H1 (cell line): ENCODE data around the gene PRSS38. TPM values are rescaled to one million over a fixed set of nuclear protein-coding genes. Genes with fewer than 3 reads are reported as not detected.

ENCODE experiments used
- CTCF ChIA-PET: fragments of 300-600 bp; sonication (Branson Sonifier 250); formaldehyde crosslinking; loops from one replicate; lab custom pipeline; 2021; ENCODE audit not compliant: partially characterized antibody; lab: Charles Lee
- POLR2A ChIA-PET: fragments of 300-600 bp; sonication (Branson Sonifier 250); formaldehyde crosslinking; loops from one replicate; lab custom pipeline; 2021; ENCODE audit warnings: inconsistent platforms; ENCODE audit not compliant: partially characterized antibody; lab: Charles Lee
- DNase-seq, 2 experiments: peaks; one replicate each; pipeline versions ENCODE4 v3.0.0 to v3.0.0-alpha.2; 2010 to 2022; ENCODE audit warnings: low spot score in 2 of 2, low read depth in 1 of 2, mixed read lengths in 1 of 2
- FAIRE-seq: peaks from 2 replicates; lab custom pipeline; 2011; peaks lifted over from hg19 to GRCh38; lab: Jason Lieb, UNC
- H2AFZ ChIP-seq: 2 replicates; pipeline ENCODE4 v1.8.1; 2012; ENCODE audit warnings: low read length, inconsistent platforms
- H2AK5ac ChIP-seq: 2 replicates; pipeline ENCODE4 v1.6.1; 2013; ENCODE audit warnings: low read depth, low read length
- H2BK120ac ChIP-seq: replicated peaks from 2 replicates; pipeline ENCODE3; 2013; ENCODE audit warnings: low read depth, low read length, inconsistent platforms
- H2BK12ac ChIP-seq: 2 replicates; pipeline ENCODE4 v1.6.1; 2013; ENCODE audit warnings: low read depth, low read length
- H2BK15ac ChIP-seq: 2 replicates; pipeline ENCODE4 v1.6.1; 2013; ENCODE audit warnings: low read length
- H2BK20ac ChIP-seq: 2 replicates; pipeline ENCODE4 v1.6.1; 2013; ENCODE audit warnings: low read length
- H2BK5ac ChIP-seq: 2 replicates; pipeline ENCODE4 v1.6.1; 2013; ENCODE audit warnings: low read depth, low read length
- H3K14ac ChIP-seq: 2 replicates; pipeline ENCODE4 v1.6.1; 2013; ENCODE audit warnings: inconsistent platforms; ENCODE audit not compliant: insufficient read length
- H3K18ac ChIP-seq: 2 replicates; pipeline ENCODE4 v1.6.1; 2013; ENCODE audit warnings: low read length; ENCODE audit errors: extremely low read depth
- H3K23ac ChIP-seq: 2 replicates; pipeline ENCODE4 v1.6.1; 2013; ENCODE audit warnings: inconsistent platforms; ENCODE audit not compliant: insufficient read length
- H3K23me2 ChIP-seq: 2 replicates; pipeline ENCODE4 v1.6.1; 2013; ENCODE audit warnings: low read depth, low read length
- H3K27ac ChIP-seq: 2 replicates; pipeline ENCODE4 v1.6.1; 2011; ENCODE audit warnings: low read depth, low read length, inconsistent platforms
- H3K27me3 ChIP-seq, 4 experiments: replicated peaks in 1 of 4; 1 replicate in 1 of 4; 2 replicates in 3 of 4; pipeline versions ENCODE4 v1.6.1 to v1.8.1; 2011 to 2013; ENCODE audit warnings: low read length in 3 of 4, mild to moderate bottlenecking in 3 of 4, inconsistent platforms in 2 of 4, mixed read lengths in 2 of 4, moderate library complexity in 1 of 4; ENCODE audit not compliant: control insufficient read depth in 3 of 4, insufficient read depth in 3 of 4; ENCODE audit errors: extremely low read depth in 1 of 4
- H3K36me3 ChIP-seq, 4 experiments: 2 replicates each; pipeline versions ENCODE4 v1.6.1 to v1.8.1; 2011 to 2013; ENCODE audit warnings: mild to moderate bottlenecking in 4 of 4, low read length in 3 of 4, moderate library complexity in 2 of 4, control low read depth in 1 of 4, inconsistent platforms in 1 of 4; ENCODE audit not compliant: insufficient read depth in 4 of 4, control insufficient read depth in 2 of 4
- H3K4ac ChIP-seq: replicated peaks from 2 replicates; pipeline ENCODE3; 2013; ENCODE audit warnings: low read length, low read depth, mixed read lengths, inconsistent platforms; ENCODE audit not compliant: insufficient read length
- H3K4me1 ChIP-seq, 4 experiments: replicated peaks in 1 of 4; 1 replicate in 1 of 4; 2 replicates in 3 of 4; pipeline versions ENCODE4 v1.6.1 to v1.8.1; 2011 to 2013; ENCODE audit warnings: low read length in 3 of 4, inconsistent platforms in 2 of 4, mixed read lengths in 1 of 4; ENCODE audit not compliant: insufficient read depth in 4 of 4, control insufficient read depth in 3 of 4
- H3K4me2 ChIP-seq, 2 experiments: 2 replicates each; pipeline versions ENCODE4 v1.6.1 to v1.8.1; 2011 to 2013; ENCODE audit warnings: low read depth in 2 of 2, low read length in 2 of 2, control low read depth in 1 of 2, inconsistent platforms in 1 of 2, mild to moderate bottlenecking in 1 of 2; ENCODE audit not compliant: insufficient read depth in 1 of 2
- H3K4me3 ChIP-seq, 4 experiments: fragments of 200-600, 300-600 bp in 1 of 4; sonication (generic), shearing (Covaris generic), sonication (Bioruptor Twin) in 1 of 4; 2 replicates each; pipeline versions ENCODE4 v1.5.1 to v1.8.1; 2011 to 2016; ENCODE audit warnings: low read length in 4 of 4, low read depth in 3 of 4, control low read depth in 2 of 4, inconsistent platforms in 2 of 4, mild to moderate bottlenecking in 2 of 4, mixed read lengths in 1 of 4, moderate library complexity in 1 of 4; ENCODE audit not compliant: insufficient read depth in 2 of 4; ENCODE audit errors: extremely low read depth in 1 of 4
- H3K56ac ChIP-seq: replicated peaks from 2 replicates; pipeline ENCODE3; 2013; ENCODE audit warnings: low read depth, mild to moderate bottlenecking, mixed read lengths, low read length, inconsistent platforms; ENCODE audit not compliant: insufficient read length
- H3K79me1 ChIP-seq: 2 replicates; pipeline ENCODE4 v1.6.1; 2013; ENCODE audit warnings: low read depth, low read length, control low read depth
- H3K79me2 ChIP-seq, 2 experiments: 2 replicates each; pipeline versions ENCODE4 v1.6.1 to v1.8.1; 2012 to 2013; ENCODE audit warnings: low read length in 2 of 2, mild to moderate bottlenecking in 2 of 2, inconsistent platforms in 1 of 2; ENCODE audit not compliant: insufficient read depth in 2 of 2, control insufficient read depth in 1 of 2
- H3K9ac ChIP-seq, 4 experiments: replicated peaks in 1 of 4; 1 replicate in 1 of 4; 2 replicates in 3 of 4; pipeline versions ENCODE4 v1.6.1 to v1.8.1; 2011 to 2013; ENCODE audit warnings: low read depth in 3 of 4, low read length in 3 of 4, control low read depth in 2 of 4, mild to moderate bottlenecking in 2 of 4, moderate library complexity in 2 of 4, inconsistent platforms in 1 of 4; ENCODE audit errors: extremely low read depth in 1 of 4
- H3K9me3 ChIP-seq, 2 experiments: 2 replicates each; pipeline versions ENCODE4 v1.6.1 to v1.8.1; 2012 to 2013; ENCODE audit warnings: mild to moderate bottlenecking in 2 of 2, moderate library complexity in 2 of 2, control low read depth in 1 of 2, inconsistent platforms in 1 of 2, low read depth in 1 of 2, low read length in 1 of 2, mixed read lengths in 1 of 2; ENCODE audit not compliant: insufficient read depth in 2 of 2
- H4K20me1 ChIP-seq, 2 experiments: replicated peaks in 1 of 2; 2 replicates each; pipeline versions ENCODE3 to v1.8.1; 2011 to 2013; ENCODE audit warnings: inconsistent platforms in 2 of 2, low read length in 2 of 2, mild to moderate bottlenecking in 1 of 2; ENCODE audit not compliant: insufficient read depth in 2 of 2, control insufficient read depth in 1 of 2
- H4K5ac ChIP-seq: 2 replicates; pipeline ENCODE4 v1.6.1; 2013; ENCODE audit warnings: low read length, low read depth, mixed read lengths, inconsistent platforms; ENCODE audit not compliant: insufficient read length
- H4K8ac ChIP-seq: 2 replicates; pipeline ENCODE4 v1.8.0; 2013; ENCODE audit warnings: mild to moderate bottlenecking, moderate library complexity, low read length, inconsistent platforms; ENCODE audit not compliant: insufficient read depth; ENCODE audit errors: extremely low read depth
- H4K91ac ChIP-seq: replicated peaks from 2 replicates; pipeline ENCODE3; 2013; ENCODE audit warnings: low read length, mixed read lengths, inconsistent platforms; ENCODE audit not compliant: insufficient read length
- CHD1 ChIP-seq: IDR thresholded peaks from 2 replicates; pipeline ENCODE4 v1.6.1; 2012; ENCODE audit warnings: low read depth, low read length, improper control_type of control experiment
- JUND ChIP-seq: IDR thresholded peaks from 2 replicates; pipeline ENCODE4 v1.6.1; 2011; ENCODE audit warnings: mild to moderate bottlenecking, improper control_type of control experiment, low read length
- TAF1 ChIP-seq: IDR thresholded peaks from 2 replicates; pipeline ENCODE4 v1.6.1; 2011; ENCODE audit warnings: mild to moderate bottlenecking, low read depth, low read length
- TAF7 ChIP-seq: optimal IDR thresholded peaks from 2 replicates; pipeline ENCODE3; 2011; ENCODE audit warnings: low read depth, mild to moderate bottlenecking, inconsistent platforms, low read length, moderate library complexity, borderline replicate concordance
- WGBS, 2 experiments: shearing (Covaris generic) in 1 of 2; methylation state at CpG; one replicate each; pipeline versions ENCODE4 v1.1.6 to v1.1.7; 2013 to 2015; ENCODE audit warnings: low lambda C conversion rate in 2 of 2, mixed read lengths in 2 of 2, inconsistent platforms in 1 of 2, low coverage in 1 of 2, missing lambda C conversion rate in 1 of 2; ENCODE audit not compliant: insufficient replicate concordance in 2 of 2, insufficient coverage in 1 of 2, insufficient read length in 1 of 2; ENCODE audit errors: extremely low coverage in 1 of 2, missing lambda C conversion rate in 1 of 2; 5-methylcytosine and 5-hydroxymethylcytosine counted together
- polyA plus RNA-seq, 7 experiments: library from polyadenylated mRNA; depleted of rRNA in 3 of 7; stranded (reverse) in 5 of 7; unstranded in 2 of 7; fragments of >200 nt in 5 of 7; fragments of 200-250 nt in 2 of 7; gene quantifications; 1 replicate in 5 of 7; 2 replicates in 1 of 7; 4 replicates in 1 of 7; pipeline versions ENCODE4 v1.2.1 to v1.2.3, GENCODE V29; 2011 to 2013; ENCODE audit warnings: missing spikeins in 2 of 7, mixed read lengths in 2 of 7
- total RNA-seq: library from RNA; stranded (reverse); fragmentation: NEBNext Ultra II Directional; extraction: Animal tissue kit (Norgen Biotek cat#: 25700); gene quantifications from 2 replicates; pipeline ENCODE4 v1.2.1, GENCODE V29; 2021
- TF ChIP-seq, protein P1 (sequence below): IDR thresholded peaks from 2 replicates; pipeline ENCODE4 v1.6.1; 2011; ENCODE audit warnings: low read depth, mild to moderate bottlenecking, low read length; ENCODE audit not compliant: insufficient read depth

Gene PRSS38
- total and polyA plus RNA-seq, 2 of the 8 experiments (the other 6 are each of a cell fraction or from before 2014, with no cell fraction given) = not detected

DNA sequence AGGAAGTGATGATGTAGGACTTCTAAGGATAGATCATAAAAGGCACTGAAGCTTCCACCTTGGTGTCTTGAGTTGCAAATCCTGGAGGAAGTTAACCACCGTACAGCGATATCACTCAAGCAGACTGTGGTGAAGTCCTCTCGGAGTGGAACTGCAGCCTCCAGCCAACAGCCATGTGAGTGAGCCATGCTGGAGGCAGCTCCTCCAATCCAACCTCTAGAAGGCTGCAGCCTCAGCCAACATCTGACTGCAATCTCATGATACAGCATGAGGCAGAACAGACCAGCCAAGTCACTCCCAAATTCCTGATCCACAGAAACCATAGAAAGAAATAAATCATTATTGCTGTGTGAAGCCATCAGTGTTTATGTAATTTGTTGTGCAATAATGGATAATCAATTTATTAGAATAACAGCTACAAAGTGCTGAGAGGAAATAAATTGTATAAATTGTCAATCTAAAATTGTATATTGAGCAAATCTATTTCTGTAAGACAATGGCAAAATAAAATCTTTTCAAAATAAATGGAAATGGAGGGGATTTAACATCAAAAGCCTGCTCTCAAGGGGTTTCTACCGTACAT is 65.0 kb downstream of the PRSS38 start:
- CTCF ChIA-PET = interaction anchor here (0.5 to 1.2 kb wide), 4 partner anchors 51 to 446 kb away, joined by 3 to 4 read pairs (median 3); no protein-coding TSS in a partner anchor

More for the DNA sequence above, 65.0 kb downstream of the PRSS38 start:
- FAIRE-seq = no peak
- no peaks in the 10 kb centered on the region for H3K36me3 ChIP-seq
- no peak overlapping the region for H2BK12ac ChIP-seq
- no peak overlapping the region for H4K91ac ChIP-seq
- H2BK15ac ChIP-seq = no peak overlapping the region
- H2BK5ac ChIP-seq = no peak overlapping the region
- no peak overlapping the region for H4K8ac ChIP-seq
- no peak overlapping the region for H3K56ac ChIP-seq
- no peaks in the 10 kb centered on the region for H3K79me2 ChIP-seq
- H3K27me3 ChIP-seq = no peaks in the 10 kb centered on the region
- no peak overlapping the region for H3K14ac ChIP-seq
- 93% methylated on average over 4 of the region's 4 CpGs; no CpG with 5 or more reads in 1 of the 2 experiments for WGBS, 2 experiments
- H3K4me3 ChIP-seq = no peak overlapping the region
- no peak overlapping the region for H2BK20ac ChIP-seq
- TF ChIP-seq TAF7 (no peak), CHD1 (no peak), JUND (no peak), TAF1 (no peak)
- TF ChIP-seq, protein P1, sequence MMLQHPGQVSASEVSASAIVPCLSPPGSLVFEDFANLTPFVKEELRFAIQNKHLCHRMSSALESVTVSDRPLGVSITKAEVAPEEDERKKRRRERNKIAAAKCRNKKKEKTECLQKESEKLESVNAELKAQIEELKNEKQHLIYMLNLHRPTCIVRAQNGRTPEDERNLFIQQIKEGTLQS = no peak
- H4K20me1 ChIP-seq = no peaks in the 10 kb centered on the region
- no peak overlapping the region for H2AFZ ChIP-seq
- H3K9ac ChIP-seq = no peak overlapping the region
- H3K23me2 ChIP-seq = no peaks in the 10 kb centered on the region
- no peak overlapping the region for H3K4me2 ChIP-seq
- no peak overlapping the region for H3K18ac ChIP-seq
- no peak overlapping the region for H3K4ac ChIP-seq
- H4K5ac ChIP-seq = no peak overlapping the region
- H3K9me3 ChIP-seq = no peaks in the 10 kb centered on the region
- no peaks in the 10 kb centered on the region for H3K79me1 ChIP-seq
- H2BK120ac ChIP-seq = no peak overlapping the region
- no peak overlapping the region for H3K27ac ChIP-seq
- no peak overlapping the region for H2AK5ac ChIP-seq
- POLR2A ChIA-PET = no interaction called here
- no peak overlapping the region for H3K23ac ChIP-seq
- no peak for DNase-seq
- H3K4me1 ChIP-seq = peaks cover 0 to 2% (median 0%) of the 10 kb centered on the region in 4 experiments; a peak in 2 of 7 replicates
